T-helper 1 cell treated with Interleukin-12 subunit alpha and Interleukin-12 subunit beta and Interleukin-4 antibody, amounts not matched to agents 30 μg/mL and 1 μg/mL, for 36 hours (primary cell): Measurements from ENCODE around the gene TNFRSF13B.
"Not testable (repeated sequence)": the region's sequence is repeated elsewhere in the genome, so short reads cannot be mapped to it uniquely, and the experiment has no call there.

Source experiments
- H3K27ac Mint-ChIP-seq: one replicate; pipeline ENCODE4 v1.8.0; 2021; ENCODE audit warnings: mild to moderate bottlenecking, mixed read lengths
- H3K27me3 Mint-ChIP-seq: one replicate; pipeline ENCODE4 v1.8.0; 2021; ENCODE audit warnings: low read depth, mixed read lengths
- H3K36me3 Mint-ChIP-seq: one replicate; pipeline ENCODE4 v1.8.0; 2021; ENCODE audit warnings: low read depth, mixed read lengths
- H3K4me1 Mint-ChIP-seq: one replicate; pipeline ENCODE4 v1.8.0; 2021; ENCODE audit warnings: low read depth, mixed read lengths
- H3K4me3 Mint-ChIP-seq: one replicate; pipeline ENCODE4 v1.8.0; 2021; ENCODE audit warnings: mild to moderate bottlenecking, moderate library complexity, mixed read lengths
- H3K9me3 Mint-ChIP-seq: one replicate; pipeline ENCODE4 v1.8.0; 2021; ENCODE audit warnings: mixed read lengths

The TNFRSF13B gene

GRCh38 chr17:16980813-16981731 is 9.2 kb upstream of the TNFRSF13B start:
- no peak overlapping the region for H3K4me3 Mint-ChIP-seq

GRCh38 chr17:16980061-16980460 is 8.1 kb upstream of the TNFRSF13B start:
- H3K4me3 Mint-ChIP-seq, result no peak overlapping the region
- no peaks in the 10 kb centered on the region for H3K9me3 Mint-ChIP-seq
- no peak overlapping the region for H3K27ac Mint-ChIP-seq
- H3K36me3 Mint-ChIP-seq, result no peaks in the 10 kb centered on the region
- H3K4me1 Mint-ChIP-seq, result peaks cover 7% of the 10 kb centered on the region
- peaks cover 3% of the 10 kb centered on the region for H3K27me3 Mint-ChIP-seq

More at GRCh38 chr17:16980813-16981731, 9.2 kb upstream of the TNFRSF13B start:
- H3K27me3 Mint-ChIP-seq, result peaks cover 3% of the 10 kb centered on the region
- peaks cover 4% of the 10 kb centered on the region for H3K4me1 Mint-ChIP-seq
- H3K27ac Mint-ChIP-seq, result no peak overlapping the region
- no peaks in the 10 kb centered on the region for H3K9me3 Mint-ChIP-seq
- H3K36me3 Mint-ChIP-seq, result no peaks in the 10 kb centered on the region

- H3K27ac Mint-ChIP-seq, H3K4me3 Mint-ChIP-seq, H3K9me3 Mint-ChIP-seq, H3K4me1 Mint-ChIP-seq, H3K36me3 Mint-ChIP-seq, H3K27me3 Mint-ChIP-seq: not testable (repeated sequence)
Measured at GRCh38 chr17:16979237-16979823, 7.4 kb upstream of the TNFRSF13B start.

- peaks cover 7% of the 10 kb centered on the region for H3K4me1 Mint-ChIP-seq
- H3K4me3 Mint-ChIP-seq, result no peak overlapping the region
- H3K36me3 Mint-ChIP-seq, result no peaks in the 10 kb centered on the region
- no peak overlapping the region for H3K27ac Mint-ChIP-seq
- no peaks in the 10 kb centered on the region for H3K27me3 Mint-ChIP-seq
- no peaks in the 10 kb centered on the region for H3K9me3 Mint-ChIP-seq
Measured at GRCh38 chr17:16977932-16978331, 6.0 kb upstream of the TNFRSF13B start.

- no peaks in the 10 kb centered on the region for H3K36me3 Mint-ChIP-seq
- no peak overlapping the region for H3K4me3 Mint-ChIP-seq
- H3K27me3 Mint-ChIP-seq, result no peaks in the 10 kb centered on the region
- no peak overlapping the region for H3K27ac Mint-ChIP-seq
- no peaks in the 10 kb centered on the region for H3K9me3 Mint-ChIP-seq
- H3K4me1 Mint-ChIP-seq, result peaks cover 7% of the 10 kb centered on the region
Measured at GRCh38 chr17:16976725-16977550, 5.0 kb upstream of the TNFRSF13B start.

- H3K4me1 Mint-ChIP-seq, result peaks cover 7% of the 10 kb centered on the region
- H3K27me3 Mint-ChIP-seq, result no peaks in the 10 kb centered on the region
- H3K36me3 Mint-ChIP-seq, result no peaks in the 10 kb centered on the region
- H3K9me3 Mint-ChIP-seq, result no peaks in the 10 kb centered on the region
- no peak overlapping the region for H3K27ac Mint-ChIP-seq
- no peak overlapping the region for H3K4me3 Mint-ChIP-seq
Measured at GRCh38 chr17:16975744-16976625, 4.1 kb upstream of the TNFRSF13B start.

GRCh38 chr17:16975277-16975651 is 3.3 kb upstream of the TNFRSF13B start:
- Mint-ChIP-seq H3K4me3 (no peak overlapping the region), H3K9me3 (no peaks in the 10 kb centered on the region), H3K4me1 (peaks cover 7% of the 10 kb centered on the region), H3K36me3 (no peaks in the 10 kb centered on the region), H3K27me3 (no peaks in the 10 kb centered on the region), H3K27ac (no peak overlapping the region)

GRCh38 chr17:16974569-16975276 is 2.8 kb upstream of the TNFRSF13B start:
- no peak overlapping the region for H3K27ac Mint-ChIP-seq
- H3K36me3 Mint-ChIP-seq, result no peaks in the 10 kb centered on the region
- H3K4me1 Mint-ChIP-seq, result peaks cover 7% of the 10 kb centered on the region
- no peaks in the 10 kb centered on the region for H3K9me3 Mint-ChIP-seq
- H3K27me3 Mint-ChIP-seq, result no peaks in the 10 kb centered on the region
- no peak overlapping the region for H3K4me3 Mint-ChIP-seq

- Mint-ChIP-seq H3K4me1 (peaks cover 7% of the 10 kb centered on the region), H3K27me3 (no peaks in the 10 kb centered on the region), H3K4me3 (no peak overlapping the region), H3K9me3 (no peaks in the 10 kb centered on the region), H3K27ac (no peak overlapping the region), H3K36me3 (no peaks in the 10 kb centered on the region)
Measured at GRCh38 chr17:16973760-16974540, 2.0 kb upstream of the TNFRSF13B start.

- not testable (repeated sequence) for H3K9me3 Mint-ChIP-seq, H3K4me1 Mint-ChIP-seq, H3K27ac Mint-ChIP-seq, H3K27me3 Mint-ChIP-seq, H3K36me3 Mint-ChIP-seq, H3K4me3 Mint-ChIP-seq
Measured at GRCh38 chr17:16973043-16973442, 1.1 kb upstream of the TNFRSF13B start.

- H3K4me1 Mint-ChIP-seq, result peaks cover 7% of the 10 kb centered on the region
- no peak overlapping the region for H3K27ac Mint-ChIP-seq
- H3K27me3 Mint-ChIP-seq, result peaks cover 7% of the 10 kb centered on the region
- no peaks in the 10 kb centered on the region for H3K36me3 Mint-ChIP-seq
- no peak overlapping the region for H3K4me3 Mint-ChIP-seq
- no peaks in the 10 kb centered on the region for H3K9me3 Mint-ChIP-seq
Measured at GRCh38 chr17:16972346-16972745, 428 bp upstream of the TNFRSF13B start.

GRCh38 chr17:16969931-16970906 is 1.7 kb downstream of the TNFRSF13B start:
- H3K4me1 Mint-ChIP-seq, result no peaks in the 10 kb centered on the region
- H3K36me3 Mint-ChIP-seq, result no peaks in the 10 kb centered on the region
- no peaks in the 10 kb centered on the region for H3K9me3 Mint-ChIP-seq
- H3K4me3 Mint-ChIP-seq, result no peak overlapping the region
- no peak overlapping the region for H3K27ac Mint-ChIP-seq
- peaks cover 12% of the 10 kb centered on the region for H3K27me3 Mint-ChIP-seq
